B cell (primary cell): ENCODE measurements around the gene TBC1D23. TPM values are rescaled to one million over a fixed set of nuclear protein-coding genes. Genes with fewer than 3 reads are reported as not detected.

Experiments
- ATAC-seq: fragments of 200-7000 bp; cut with Tn5 transposase; one replicate; pipeline ENCODE4 v1.10.0; 2021; ENCODE audit warnings: low read depth, mild to moderate bottlenecking, moderate number of reproducible peaks, moderate library complexity
- CTCF ChIA-PET: fragments of 350-600 bp; sonication (Branson Sonifier 250); formaldehyde crosslinking; loops from one replicate; lab custom pipeline; 2021; ENCODE audit warnings: antibody characterized with exemption, inconsistent platforms; lab: Charles Lee
- POLR2A ChIA-PET: fragments of 350-600 bp; sonication (Branson Sonifier 250); formaldehyde crosslinking; loops from one replicate; lab custom pipeline; 2021; ENCODE audit warnings: antibody characterized with exemption; lab: Charles Lee
- DNase-seq: peaks from one replicate; pipeline ENCODE4 v3.0.0; 2013
- H2AFZ ChIP-seq: 2 replicates; pipeline ENCODE4 v1.6.1; 2012; ENCODE audit warnings: mild to moderate bottlenecking, low read depth, low read length; ENCODE audit not compliant: insufficient read depth, poor library complexity, severe bottlenecking
- H3K27ac ChIP-seq, 2 donors: 1 replicate in 1 of 2; 2 replicates in 1 of 2; pipeline ENCODE4 v1.5.1; 2012 to 2013; ENCODE audit warnings: low read length in 2 of 2, mild to moderate bottlenecking in 2 of 2, moderate library complexity in 1 of 2
- H3K27me3 ChIP-seq, 4 experiments: fragments of 200-600 bp in 1 of 4; sonication (generic) in 1 of 4; replicated peaks in 1 of 4; 1 replicate in 2 of 4; 2 replicates in 2 of 4; pipeline versions ENCODE4 v1.6.1 to v1.7.0; 2013 to 2016; ENCODE audit warnings: low read length in 3 of 4, mild to moderate bottlenecking in 2 of 4, mixed read lengths in 1 of 4, moderate library complexity in 1 of 4; ENCODE audit not compliant: insufficient read depth in 4 of 4, control insufficient read depth in 3 of 4; ENCODE audit errors: control extremely low read depth in 1 of 4
- H3K36me3 ChIP-seq, 2 experiments: replicated peaks in 1 of 2; 1 replicate in 1 of 2; 2 replicates in 1 of 2; pipeline versions ENCODE4 v1.6.1 to v1.7.1; 2013; ENCODE audit warnings: low read length in 1 of 2; ENCODE audit not compliant: insufficient read depth in 2 of 2, control insufficient read depth in 1 of 2; ENCODE audit errors: control extremely low read depth in 1 of 2, extremely low read depth in 1 of 2
- H3K4me1 ChIP-seq, 2 donors: fragments of 200-600 bp in 1 of 2; sonication (generic) in 1 of 2; 1 replicate in 1 of 2; 2 replicates in 1 of 2; pipeline versions ENCODE4 v1.5.1 to v1.6.1; 2013 to 2017; ENCODE audit warnings: low read length in 2 of 2; ENCODE audit not compliant: control insufficient read depth in 2 of 2, insufficient read depth in 2 of 2
- H3K4me2 ChIP-seq: replicated peaks from 2 replicates; pipeline ENCODE3; 2012; ENCODE audit warnings: mild to moderate bottlenecking, low read depth, low read length; ENCODE audit not compliant: poor library complexity, severe bottlenecking
- H3K4me3 ChIP-seq, 5 experiments: fragments of 200-600 bp in 1 of 5; sonication (generic) in 1 of 5; 1 replicate in 3 of 5; 2 replicates in 2 of 5; pipeline versions ENCODE4 v1.5.1 to v1.7.0; 2011 to 2016; ENCODE audit warnings: low read length in 4 of 5, mild to moderate bottlenecking in 4 of 5, low read depth in 2 of 5, control low read depth in 1 of 5, moderate library complexity in 1 of 5; ENCODE audit not compliant: insufficient read depth in 1 of 5; ENCODE audit errors: control extremely low read depth in 1 of 5, extremely low read depth in 1 of 5
- H3K79me2 ChIP-seq: fragments of 200-600 bp; sonication (generic); one replicate; pipeline ENCODE4 v1.6.0; 2016; ENCODE audit warnings: low read length; ENCODE audit not compliant: control insufficient read depth, insufficient read depth
- H3K9ac ChIP-seq: fragments of 200-600 bp; sonication (generic); 2 replicates; pipeline ENCODE4 v1.6.1; 2017; ENCODE audit warnings: mild to moderate bottlenecking, low read length, moderate library complexity
- H3K9me3 ChIP-seq, 3 donors: one replicate each; pipeline versions ENCODE4 v1.6.1 to v1.7.1; 2013; ENCODE audit warnings: low read length in 2 of 3; ENCODE audit not compliant: control insufficient read depth in 2 of 3, insufficient read depth in 1 of 3; ENCODE audit errors: control extremely low read depth in 1 of 3
- H4K20me1 ChIP-seq: 2 replicates; pipeline ENCODE4 v1.6.0; 2012; ENCODE audit warnings: mild to moderate bottlenecking, low read length; ENCODE audit not compliant: insufficient read depth, control insufficient read depth, poor library complexity, severe bottlenecking
- H3K27ac Mint-ChIP-seq: one replicate; pipeline ENCODE4 v1.8.0; 2021; ENCODE audit warnings: mixed read lengths
- H3K27me3 Mint-ChIP-seq: one replicate; pipeline ENCODE4 v1.8.0; 2021; ENCODE audit warnings: mixed read lengths
- H3K4me1 Mint-ChIP-seq: one replicate; pipeline ENCODE4 v1.8.0; 2021; ENCODE audit warnings: mixed read lengths
- H3K4me3 Mint-ChIP-seq: one replicate; pipeline ENCODE4 v1.8.0; 2021; ENCODE audit warnings: mixed read lengths
- H3K9me3 Mint-ChIP-seq: one replicate; pipeline ENCODE4 v1.8.0; 2022; ENCODE audit warnings: mixed read lengths; ENCODE audit not compliant: insufficient read depth
- EZH2 ChIP-seq: IDR thresholded peaks from 2 replicates; pipeline ENCODE4 v1.6.1; 2012; ENCODE audit warnings: borderline replicate concordance, low read depth, mild to moderate bottlenecking, moderate library complexity, low read length; ENCODE audit not compliant: insufficient read depth, poor library complexity, severe bottlenecking
- WGBS: methylation state at CpG from one replicate; pipeline ENCODE4 v1.1.5; 2013; ENCODE audit warnings: missing lambda C conversion rate; ENCODE audit not compliant: insufficient coverage; 5-methylcytosine and 5-hydroxymethylcytosine counted together
- intact Hi-C: fragments of 100-400 bp; cut with micrococcal nuclease; formaldehyde crosslinking; loops from one replicate; pipeline ENCODE4 v1.10.0; 2022
- polyA plus RNA-seq: library from polyadenylated mRNA; depleted of rRNA; stranded (reverse); fragments of >200 nt; gene quantifications from 2 replicates; pipeline ENCODE4 v1.2.3, GENCODE V29; 2012
- total RNA-seq, 2 donors: library from RNA; stranded (reverse); fragments of 120-200 nt in 1 of 2; gene quantifications; 1 replicate in 1 of 2; 2 replicates in 1 of 2; pipeline versions ENCODE4 v1.2.3 to v1.2.4, GENCODE V29; 2013 to 2022
- TF ChIP-seq, protein P1 (sequence below): fragments of 200-600 bp; IDR thresholded peaks from one replicate; pipeline ENCODE4 v1.8.0; 2022; ENCODE audit warnings: antibody characterized with exemption, mild to moderate bottlenecking

TBC1D23 gene
- total and polyA plus RNA-seq, 2 donors (not counting 1 experiment from before 2014, with no cell fraction given): 7.2 to 36.5 TPM

DNA sequence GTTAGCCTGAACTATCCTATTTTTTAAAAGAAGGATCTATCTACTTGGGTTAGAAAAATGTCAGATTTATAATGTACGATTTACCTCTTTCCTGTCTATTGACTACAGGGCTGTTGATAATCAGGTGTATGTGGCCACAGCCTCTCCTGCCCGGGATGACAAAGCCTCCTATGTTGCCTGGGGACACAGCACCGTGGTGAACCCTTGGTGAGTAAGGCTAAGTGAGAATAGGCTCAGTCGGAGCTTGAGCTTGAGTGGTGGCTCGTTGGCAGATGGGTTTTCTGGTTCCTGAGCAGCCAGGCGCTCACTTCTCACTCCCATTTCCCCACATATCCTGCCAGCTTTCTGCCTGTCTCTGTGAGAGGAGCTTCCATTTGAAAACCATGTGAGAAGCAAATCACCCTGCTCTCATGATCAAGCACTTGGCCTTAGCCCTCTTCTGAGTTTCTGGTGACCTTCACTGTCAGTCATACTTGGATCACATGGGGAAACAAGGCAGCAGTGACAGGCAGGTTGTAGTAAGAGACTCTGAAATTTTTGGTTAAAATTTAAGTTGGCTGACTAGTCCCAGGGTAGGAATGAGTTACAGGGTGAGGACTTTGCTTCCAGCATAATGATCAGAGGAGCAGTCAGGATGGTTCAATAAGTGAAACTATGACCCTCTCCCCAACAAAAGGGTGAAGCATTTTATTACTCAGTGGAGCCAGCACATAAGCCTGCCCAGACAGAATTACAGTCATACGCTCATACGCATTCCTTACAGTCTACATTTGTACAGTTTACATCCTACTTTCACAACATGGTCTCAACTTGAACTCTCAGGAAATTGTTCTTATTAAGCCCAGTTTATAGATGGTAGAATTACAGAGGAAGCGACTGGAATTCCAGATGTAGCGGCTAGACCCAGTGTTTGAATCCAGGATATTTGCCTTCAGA lies 91.8 kb downstream of the TBC1D23 start:
- Histone ChIP-seq H3K9ac (no peak overlapping the region), H3K27ac (no peak overlapping the region), H3K4me2 (no peak overlapping the region), H3K27me3 (no peaks in the 10 kb centered on the region), H4K20me1 (no peaks in the 10 kb centered on the region), H3K36me3 (peaks cover 20 to 60% of the 10 kb centered on the region in 2 experiments), H2AFZ (no peak overlapping the region), H3K9me3 (no peaks in the 10 kb centered on the region), H3K4me3 (no peak overlapping the region), H3K79me2 (no peaks in the 10 kb centered on the region), H3K4me1 (no peaks in the 10 kb centered on the region)
- no peaks in the 10 kb centered on the region for H3K4me1 Mint-ChIP-seq
- intact Hi-C loops: no loop called here
- H3K27ac Mint-ChIP-seq: no peak overlapping the region
- no peak for DNase-seq
- WGBS: 98% methylated on average over 7 of the region's 10 CpGs
- no peak for TF ChIP-seq EZH2
- TF ChIP-seq, protein P1, sequence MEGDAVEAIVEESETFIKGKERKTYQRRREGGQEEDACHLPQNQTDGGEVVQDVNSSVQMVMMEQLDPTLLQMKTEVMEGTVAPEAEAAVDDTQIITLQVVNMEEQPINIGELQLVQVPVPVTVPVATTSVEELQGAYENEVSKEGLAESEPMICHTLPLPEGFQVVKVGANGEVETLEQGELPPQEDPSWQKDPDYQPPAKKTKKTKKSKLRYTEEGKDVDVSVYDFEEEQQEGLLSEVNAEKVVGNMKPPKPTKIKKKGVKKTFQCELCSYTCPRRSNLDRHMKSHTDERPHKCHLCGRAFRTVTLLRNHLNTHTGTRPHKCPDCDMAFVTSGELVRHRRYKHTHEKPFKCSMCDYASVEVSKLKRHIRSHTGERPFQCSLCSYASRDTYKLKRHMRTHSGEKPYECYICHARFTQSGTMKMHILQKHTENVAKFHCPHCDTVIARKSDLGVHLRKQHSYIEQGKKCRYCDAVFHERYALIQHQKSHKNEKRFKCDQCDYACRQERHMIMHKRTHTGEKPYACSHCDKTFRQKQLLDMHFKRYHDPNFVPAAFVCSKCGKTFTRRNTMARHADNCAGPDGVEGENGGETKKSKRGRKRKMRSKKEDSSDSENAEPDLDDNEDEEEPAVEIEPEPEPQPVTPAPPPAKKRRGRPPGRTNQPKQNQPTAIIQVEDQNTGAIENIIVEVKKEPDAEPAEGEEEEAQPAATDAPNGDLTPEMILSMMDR: no peak
- no peaks in the 10 kb centered on the region for H3K27me3 Mint-ChIP-seq
- no peak overlapping the region for H3K4me3 Mint-ChIP-seq
- H3K9me3 Mint-ChIP-seq: no peaks in the 10 kb centered on the region
- POLR2A ChIA-PET: no interaction called here
- CTCF ChIA-PET: no interaction called here
- ATAC-seq: no peak

DNA sequence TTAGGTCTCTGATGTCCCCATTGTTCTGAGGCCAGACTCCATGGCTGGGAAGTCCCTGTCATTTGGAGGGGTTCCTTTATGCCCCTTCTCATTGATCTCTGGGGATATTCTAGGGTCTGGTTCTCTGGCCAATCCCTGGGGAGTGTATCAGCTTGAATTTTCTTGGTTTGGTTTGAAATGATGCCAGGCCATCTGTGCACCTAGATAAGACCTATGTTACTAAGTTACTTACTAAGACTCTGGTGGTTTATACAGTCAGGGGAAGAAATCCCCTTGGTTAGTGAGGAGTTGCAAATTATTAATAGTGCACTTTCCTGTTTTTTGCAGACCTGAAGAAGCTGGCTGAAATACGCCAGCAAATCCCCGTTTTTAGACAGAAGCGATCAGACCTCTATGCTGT lies 94.1 kb downstream of the TBC1D23 start:
- no peak for DNase-seq
- Histone ChIP-seq H3K4me3 (no peak overlapping the region), H3K36me3 (peaks cover 11 to 41% of the 10 kb centered on the region in 2 experiments), H3K27me3 (no peaks in the 10 kb centered on the region), H3K4me2 (no peak overlapping the region), H3K4me1 (no peaks in the 10 kb centered on the region), H3K9ac (no peak overlapping the region), H3K79me2 (no peaks in the 10 kb centered on the region), H4K20me1 (no peaks in the 10 kb centered on the region), H3K27ac (no peak overlapping the region), H2AFZ (no peak overlapping the region), H3K9me3 (no peaks in the 10 kb centered on the region)
- ChIA-PET POLR2A (no interaction called here), CTCF (interaction anchor here (0.5 to 1.3 kb wide), 3 partner anchors 38 to 1156 kb away, joined by 3 to 4 read pairs (median 4); no protein-coding TSS in a partner anchor)
- intact Hi-C loops: no loop called here
- no peaks in the 10 kb centered on the region for H3K4me1 Mint-ChIP-seq
- H3K9me3 Mint-ChIP-seq: no peaks in the 10 kb centered on the region
- no peak overlapping the region for H3K4me3 Mint-ChIP-seq
- WGBS: no CpG with 5 or more reads among the region's 3 CpGs
- H3K27ac Mint-ChIP-seq: no peak overlapping the region
- no peak for TF ChIP-seq EZH2
- TF ChIP-seq, protein P1: no peak
- no peaks in the 10 kb centered on the region for H3K27me3 Mint-ChIP-seq
- no peak for ATAC-seq
